ENCODE measurements around the gene CHTF18. TPM values are rescaled to one million over a fixed set of nuclear protein-coding genes. Genes with fewer than 3 reads are reported as not detected.

Gene CHTF18
- total RNA-seq, 1 experiment from 2014 or later: 22.6 TPM

GRCh38 chr16:796296-797119, 8.1 kb downstream of the CHTF18 start:
- Histone ChIP-seq H3K27me3 (peaks cover 17% of the 10 kb centered on the region), H3K4me3 (no peak overlapping the region), H3K9me3 (no peaks in the 10 kb centered on the region), H3K36me3 (peaks cover 28% of the 10 kb centered on the region)
- DNase-seq: no peak

DNA sequence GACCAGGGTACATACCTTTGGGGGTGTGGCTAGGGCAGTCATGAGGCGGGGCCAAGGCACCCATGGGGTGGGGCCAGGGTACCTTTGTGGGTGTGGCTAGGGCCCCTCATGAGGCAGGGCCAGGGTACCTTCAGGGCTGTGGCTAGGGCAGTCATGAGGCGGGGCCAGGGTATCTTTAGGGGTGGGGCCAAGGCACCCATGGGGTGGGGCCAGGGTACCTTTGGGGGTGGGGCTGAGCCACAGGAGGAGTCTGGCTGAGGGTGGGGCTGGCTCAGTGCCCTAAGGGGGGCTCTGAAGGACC, 8.7 kb downstream of the CHTF18 start:
- H3K27me3 ChIP-seq: peaks cover 20% of the 10 kb centered on the region

DNA sequence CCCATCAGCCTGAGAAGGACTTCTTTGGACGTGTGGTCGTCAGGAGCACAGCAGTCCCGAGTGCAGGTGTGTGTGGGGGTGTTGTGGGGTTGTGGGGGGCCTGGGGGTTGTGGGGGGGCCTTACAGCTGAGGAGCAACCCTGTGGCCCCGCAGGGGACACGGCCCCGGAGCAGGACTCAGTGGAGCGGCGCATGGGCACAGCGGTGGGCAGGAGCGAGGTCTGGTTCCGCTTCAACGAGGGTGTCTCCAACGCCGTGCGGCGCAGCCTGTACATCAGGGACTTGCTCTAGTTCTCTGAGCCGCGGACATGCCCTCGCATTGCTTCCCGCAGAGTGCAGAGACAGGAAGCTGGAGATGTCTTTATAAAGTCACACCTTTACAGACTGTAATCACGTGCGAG, 9.3 kb downstream of the CHTF18 start:
- peaks cover 20% of the 10 kb centered on the region for H3K36me3 ChIP-seq
- H3K27me3 ChIP-seq: peaks cover 20% of the 10 kb centered on the region
- H3K4me3 ChIP-seq: no peak overlapping the region
- DNase-seq: no peak
- H3K9me3 ChIP-seq: no peaks in the 10 kb centered on the region

More for the DNA sequence above, 8.7 kb downstream of the CHTF18 start:
- no peak for DNase-seq
- H3K4me3 ChIP-seq: no peak overlapping the region
- peaks cover 23% of the 10 kb centered on the region for H3K36me3 ChIP-seq
- H3K9me3 ChIP-seq: no peaks in the 10 kb centered on the region

DNA sequence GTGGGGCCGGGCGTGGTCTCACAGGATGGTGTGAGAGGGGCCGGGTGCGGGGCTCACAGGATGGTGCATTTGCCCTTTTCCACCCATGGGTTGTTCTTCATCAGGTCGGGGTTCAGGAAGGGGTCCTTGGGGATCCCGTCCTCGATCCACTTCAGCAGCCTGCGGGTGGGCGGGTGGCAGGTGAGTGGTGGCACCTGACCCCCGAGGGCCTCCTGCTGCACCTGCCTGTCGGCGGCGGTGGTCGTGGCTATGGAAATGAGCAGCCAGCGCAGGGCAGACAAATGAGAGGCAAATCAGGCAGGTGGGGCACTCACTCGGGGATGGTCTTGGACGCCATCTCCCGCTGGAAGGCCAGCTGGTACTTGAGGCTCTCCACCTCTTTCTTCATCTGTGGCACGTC, 10.2 kb downstream of the CHTF18 start:
- DNase-seq: no peak
- Histone ChIP-seq H3K9me3 (no peaks in the 10 kb centered on the region), H3K36me3 (peaks cover 20% of the 10 kb centered on the region), H3K27me3 (peaks cover 20% of the 10 kb centered on the region), H3K4me3 (no peak overlapping the region)

- no peak for DNase-seq
- peaks cover 20% of the 10 kb centered on the region for H3K27me3 ChIP-seq
- H3K36me3 ChIP-seq: peaks cover 17% of the 10 kb centered on the region
- no peaks in the 10 kb centered on the region for H3K9me3 ChIP-seq
- H3K4me3 ChIP-seq: no peak overlapping the region
These were observed 10.9 kb downstream of the CHTF18 start for GRCh38 chr16:799111-799947.

DNA sequence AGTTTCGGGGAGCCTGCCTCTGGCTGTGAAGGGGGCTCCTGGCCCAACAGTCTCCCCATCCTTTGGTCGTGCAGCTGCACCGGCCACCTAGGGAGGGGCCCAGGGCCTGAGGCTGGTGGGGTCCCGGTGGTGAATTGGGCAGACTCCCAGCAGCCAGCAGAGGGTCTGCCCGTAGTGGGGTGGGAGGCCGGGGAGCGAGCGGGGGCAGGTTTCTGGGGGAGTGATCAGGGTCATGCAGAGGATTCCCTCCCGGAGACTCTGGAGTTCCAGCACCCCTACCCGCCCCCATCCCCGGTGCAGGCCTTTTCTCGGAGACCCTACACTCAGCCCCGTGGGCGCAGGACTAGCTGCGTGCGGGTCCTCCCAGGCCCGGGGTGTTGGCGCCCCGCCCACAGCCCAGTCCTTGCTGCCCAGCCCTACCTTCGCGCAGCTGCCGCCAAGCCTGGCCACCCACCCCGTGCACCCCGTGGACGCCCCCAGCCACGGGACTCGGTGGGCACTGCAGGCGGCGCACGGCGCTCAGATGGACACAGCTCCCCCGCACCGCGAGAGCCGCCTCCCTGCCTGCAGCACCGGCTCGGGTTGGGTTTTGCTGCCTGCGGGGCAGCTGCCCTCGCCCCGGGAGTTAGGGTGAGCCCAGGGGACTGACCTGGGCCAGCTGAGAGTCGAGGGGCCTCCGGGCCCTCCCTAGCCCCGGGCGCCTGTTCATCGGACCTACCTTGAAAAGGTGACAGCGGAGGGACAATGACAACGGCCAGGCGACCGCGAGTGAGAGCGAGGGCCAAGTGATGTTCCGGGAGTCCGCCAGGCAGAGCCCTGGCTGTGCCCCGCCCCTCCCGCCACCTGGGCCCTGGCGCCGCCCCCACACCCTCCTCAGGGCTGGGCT, 11.8 kb downstream of the CHTF18 start, which contains the start of gene GNG13:
Gene GNG13 (minus strand): TSS at position 787 of the 886 bp plus-strand sequence. CDS start 1,657 bp downstream, outside the sequence.
- no peak for DNase-seq
- H3K9me3 ChIP-seq: no peaks in the 10 kb centered on the region
- no peak within 1 kb of the TSS for H3K4me3 ChIP-seq
- H3K27me3 ChIP-seq: peaks cover 20% of the 10 kb centered on the region
- H3K36me3 ChIP-seq: peaks cover 12% of the 10 kb centered on the region

DNA sequence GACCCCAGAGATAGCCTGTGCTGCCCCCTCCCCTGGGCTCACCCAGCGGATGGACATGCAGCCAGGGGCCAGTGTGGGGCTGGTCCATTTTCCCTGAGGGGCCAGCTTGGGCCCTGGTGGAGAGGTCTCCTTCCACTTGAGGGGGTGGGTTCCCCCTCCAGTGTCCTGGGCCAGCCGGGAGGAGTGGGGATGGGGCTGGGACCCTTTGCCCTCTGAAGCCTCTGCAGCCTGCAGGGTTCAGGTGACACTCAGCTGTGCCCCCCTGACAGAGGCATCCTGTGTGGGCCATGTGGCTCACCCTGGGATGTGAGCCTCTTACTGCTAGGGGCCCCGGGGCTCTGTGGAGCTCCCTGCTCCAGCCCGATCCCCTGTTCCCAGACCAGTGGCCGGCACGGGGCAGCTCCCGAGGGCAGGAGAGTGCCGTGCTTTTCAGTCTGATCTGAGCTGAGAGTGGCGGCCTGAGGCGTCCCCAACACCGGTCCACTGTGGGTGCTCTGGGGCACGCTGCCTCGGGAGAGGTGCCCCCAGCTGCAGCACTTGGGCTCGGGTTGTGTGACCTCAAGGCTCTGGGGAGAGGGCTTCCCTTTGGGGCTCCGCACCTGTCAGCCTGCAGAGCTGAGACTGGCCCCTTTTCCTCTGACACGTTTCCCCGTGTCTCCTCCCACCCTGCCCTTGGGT, 12.6 kb downstream of the CHTF18 start:
- Histone ChIP-seq H3K4me3 (no peak overlapping the region), H3K36me3 (peaks cover 12% of the 10 kb centered on the region), H3K9me3 (no peaks in the 10 kb centered on the region), H3K27me3 (peaks cover 20% of the 10 kb centered on the region)
- no peak for DNase-seq

GRCh38 chr16:801584-802363, 13.4 kb downstream of the CHTF18 start:
- H3K4me3 ChIP-seq: no peak overlapping the region
- no peak for DNase-seq
- H3K27me3 ChIP-seq: peaks cover 20% of the 10 kb centered on the region
- H3K9me3 ChIP-seq: no peaks in the 10 kb centered on the region
- peaks cover 6% of the 10 kb centered on the region for H3K36me3 ChIP-seq

DNA sequence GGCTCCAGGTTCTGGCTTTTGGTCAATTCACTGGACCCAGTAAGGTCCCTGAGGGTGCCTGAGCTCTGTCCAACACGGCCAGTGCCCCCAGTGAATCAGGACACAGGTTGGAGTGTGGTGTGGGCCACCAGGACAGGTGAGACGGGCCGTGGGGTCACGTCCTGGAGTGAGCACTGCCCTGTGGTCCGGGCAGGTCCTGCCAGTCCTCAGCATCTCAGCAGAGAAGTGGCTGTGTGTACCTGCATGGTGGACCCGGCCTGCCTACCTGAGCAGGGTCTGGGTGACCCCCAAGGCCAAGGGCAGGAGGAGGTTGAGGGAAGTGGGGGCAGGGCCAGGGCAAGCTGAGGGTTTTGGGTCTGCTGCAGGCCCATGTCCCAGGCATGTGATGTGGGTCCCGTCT, 14.0 kb downstream of the CHTF18 start:
- H3K27me3 ChIP-seq: peaks cover 20% of the 10 kb centered on the region
- no peaks in the 10 kb centered on the region for H3K9me3 ChIP-seq
- no peak overlapping the region for H3K4me3 ChIP-seq
- peaks cover 3% of the 10 kb centered on the region; the same call in 1 of the 2 replicates for H3K36me3 ChIP-seq
- no peak for DNase-seq

- DNase-seq: no peak
- no peak overlapping the region for H3K4me3 ChIP-seq
- peaks cover 20% of the 10 kb centered on the region for H3K27me3 ChIP-seq
- no peaks in the 10 kb centered on the region for H3K9me3 ChIP-seq
- H3K36me3 ChIP-seq: peaks cover 3% of the 10 kb centered on the region; the same call in 1 of the 2 replicates
These were observed 14.7 kb downstream of the CHTF18 start for GRCh38 chr16:802914-803753.

DNA sequence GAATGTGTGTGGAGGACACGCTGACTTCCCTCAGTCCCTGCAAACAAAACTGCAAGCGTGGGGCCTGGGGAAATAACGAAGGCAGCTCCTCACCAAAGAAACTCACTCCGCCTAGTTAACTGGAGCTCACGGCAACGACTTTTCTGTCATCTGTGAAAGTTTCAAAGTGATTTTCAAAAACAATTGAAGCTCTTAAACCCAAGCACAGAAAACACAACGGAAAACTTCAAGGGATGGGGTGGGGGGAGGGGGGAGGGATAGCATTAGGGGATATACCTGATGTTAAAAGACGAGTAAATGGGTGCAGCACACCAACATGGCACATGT, 15.3 kb downstream of the CHTF18 start:
- H3K36me3 ChIP-seq: peaks cover 3% of the 10 kb centered on the region; the same call in 1 of the 2 replicates
- no peaks in the 10 kb centered on the region for H3K9me3 ChIP-seq
- peaks cover 20% of the 10 kb centered on the region for H3K27me3 ChIP-seq
- DNase-seq: no peak
- H3K4me3 ChIP-seq: no peak overlapping the region

DNA sequence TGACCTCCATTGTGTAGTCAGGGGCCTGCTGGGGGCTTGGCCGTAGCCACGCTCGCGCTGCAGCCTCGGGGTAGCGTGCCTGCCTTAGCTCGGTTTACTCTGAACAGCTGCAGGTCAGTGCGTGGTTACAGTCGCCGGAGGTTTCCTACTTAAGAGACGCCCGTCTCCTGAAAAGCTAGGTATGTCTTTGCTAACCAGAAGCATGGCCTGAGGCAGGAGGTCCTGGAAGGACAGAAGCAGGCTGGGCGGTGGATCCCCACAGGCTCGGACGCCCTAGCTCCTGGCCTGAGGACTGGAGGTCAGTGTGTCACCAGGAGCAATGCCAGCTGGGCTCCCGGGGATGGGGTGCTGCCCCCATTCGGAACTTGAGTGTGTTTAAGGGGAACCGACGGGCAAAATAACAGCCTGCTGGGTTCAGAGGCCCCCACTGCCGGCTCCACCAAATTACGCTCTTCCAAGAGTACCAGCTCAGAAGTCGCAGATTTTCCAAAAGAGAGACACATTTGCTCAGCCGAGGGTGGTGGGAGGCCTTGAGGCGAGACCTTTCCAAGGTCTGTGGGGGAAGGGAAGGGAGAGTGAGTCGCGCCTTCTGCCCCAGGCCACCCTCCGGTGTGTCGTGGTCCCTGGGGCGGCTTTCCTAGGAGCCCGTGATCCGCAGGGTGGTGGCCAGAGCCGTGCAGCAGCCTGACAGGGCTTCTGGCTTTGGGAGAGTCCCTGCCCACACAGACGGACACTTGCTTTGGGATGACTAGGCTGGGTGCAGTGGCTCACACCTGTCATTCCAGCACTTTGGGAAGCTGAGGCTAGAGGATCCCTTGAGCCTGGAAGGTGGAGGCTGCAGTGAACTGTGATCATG, 16.0 kb downstream of the CHTF18 start:
- Histone ChIP-seq H3K36me3 (peaks cover 3% of the 10 kb centered on the region; the same call in 1 of the 2 replicates), H3K9me3 (no peaks in the 10 kb centered on the region), H3K27me3 (peaks cover 21% of the 10 kb centered on the region), H3K4me3 (no peak overlapping the region)
- DNase-seq: no peak

DNA sequence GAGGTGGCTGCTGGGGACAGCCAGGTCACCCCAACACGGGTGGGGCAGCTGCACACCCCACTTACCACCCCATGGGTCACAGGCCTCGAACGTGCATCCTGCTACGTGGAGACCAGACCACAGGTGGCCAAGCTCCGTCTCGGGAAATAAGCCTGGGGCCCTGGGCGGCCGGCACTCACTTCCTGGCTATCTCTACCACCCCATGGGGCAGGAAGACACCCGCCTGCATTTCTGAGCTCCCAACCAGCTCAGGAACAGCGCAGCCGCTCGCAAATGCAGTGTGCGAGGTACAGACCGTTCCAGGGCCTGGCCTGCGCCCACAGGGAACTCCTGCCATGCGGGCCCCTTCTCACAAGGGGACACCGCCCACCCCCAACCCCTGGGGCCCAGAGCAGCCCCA, 17.1 kb downstream of the CHTF18 start:
- H3K4me3 ChIP-seq: no peak overlapping the region
- peaks cover 15% of the 10 kb centered on the region for H3K27me3 ChIP-seq
- DNase-seq: no peak
- no peaks in the 10 kb centered on the region for H3K9me3 ChIP-seq
- H3K36me3 ChIP-seq: peaks cover 3% of the 10 kb centered on the region; the same call in 1 of the 2 replicates

All from MG63 (cell line).